ENCODE data around the gene CREB5. TPM values are rescaled to one million over a fixed set of nuclear protein-coding genes. Genes with fewer than 3 reads are reported as not detected.

Gene CREB5
- total and polyA plus RNA-seq, 2 of the 8 experiments (the other 6 are each of a cell fraction or from before 2014, with no cell fraction given) = 2.4 to 2.7 TPM

- Histone ChIP-seq H3K79me1 (ENCODE audit: low read depth, low read length) (no peaks in the 10 kb centered on the region), H2BK5ac (ENCODE audit: low read depth, low read length) (no peak overlapping the region), H2AFZ (ENCODE audit: low read length) (no peak overlapping the region), H3K4ac (replicated peaks; ENCODE audit: insufficient read length, low read depth, low read length) (no peak overlapping the region), H3K36me3 (ENCODE audit: control insufficient read depth in 2 of 4, insufficient read depth in 4 of 4, low read length in 3 of 4) (no peaks in the 10 kb centered on the region), H4K5ac (ENCODE audit: insufficient read length, low read depth, low read length) (no peak overlapping the region), H3K14ac (ENCODE audit: insufficient read length) (no peak overlapping the region), H4K20me1 (replicated peaks in 1 of 2; ENCODE audit: control insufficient read depth in 1 of 2, insufficient read depth in 2 of 2, low read length in 2 of 2) (no peaks in the 10 kb centered on the region), H2BK15ac (ENCODE audit: low read length) (no peak overlapping the region), H2BK12ac (ENCODE audit: low read depth, low read length) (no peak overlapping the region), H2BK120ac (replicated peaks; ENCODE audit: low read depth, low read length) (no peak overlapping the region), H3K4me3 (ENCODE audit: extremely low read depth in 1 of 4, insufficient read depth in 2 of 4, low read depth in 3 of 4, low read length in 4 of 4) (no peak overlapping the region), H3K27me3 (replicated peaks in 1 of 4; ENCODE audit: control insufficient read depth in 3 of 4, extremely low read depth in 1 of 4, insufficient read depth in 3 of 4, low read length in 3 of 4) (no peaks in the 10 kb centered on the region), H2AK5ac (ENCODE audit: low read depth, low read length) (no peak overlapping the region), H4K91ac (replicated peaks; ENCODE audit: insufficient read length, low read length) (no peak overlapping the region), H3K4me2 (ENCODE audit: insufficient read depth in 1 of 2, low read depth in 2 of 2, low read length in 2 of 2) (no peak overlapping the region), H2BK20ac (ENCODE audit: low read length) (no peak overlapping the region), H3K9me3 (ENCODE audit: insufficient read depth in 2 of 2, low read depth in 1 of 2, low read length in 1 of 2) (no peaks in the 10 kb centered on the region), H3K4me1 (replicated peaks in 1 of 4; ENCODE audit: control insufficient read depth in 3 of 4, insufficient read depth in 4 of 4, low read length in 3 of 4) (no peaks in the 10 kb centered on the region), H3K79me2 (ENCODE audit: control insufficient read depth in 1 of 2, insufficient read depth in 2 of 2, low read length in 2 of 2) (no peaks in the 10 kb centered on the region), H3K23ac (ENCODE audit: insufficient read length) (no peak overlapping the region), H3K18ac (ENCODE audit: extremely low read depth, low read length) (no peak overlapping the region), H4K8ac (ENCODE audit: extremely low read depth, insufficient read depth, low read length) (no peak overlapping the region), H3K27ac (ENCODE audit: low read depth, low read length) (no peak overlapping the region), H3K56ac (replicated peaks; ENCODE audit: insufficient read length, low read depth, low read length) (no peak overlapping the region), H3K9ac (replicated peaks in 1 of 4; ENCODE audit: extremely low read depth in 1 of 4, low read depth in 3 of 4, low read length in 3 of 4) (no peak overlapping the region), H3K23me2 (ENCODE audit: low read depth, low read length) (no peaks in the 10 kb centered on the region; the same call in 1 of the 2 replicates)
- POLR2A ChIA-PET (ENCODE audit: partially characterized antibody) = no interaction called here
- DNase-seq (ENCODE audit: low read depth in 1 of 2, low spot score in 2 of 2) = no peak
- CTCF ChIA-PET (ENCODE audit: partially characterized antibody) = interaction anchor here (1.3 kb wide), 1 partner anchor 30 kb away, joined by 4 read pairs; no protein-coding TSS in a partner anchor
- no peak for FAIRE-seq
- WGBS, 2 experiments (ENCODE audit: extremely low coverage in 1 of 2, insufficient coverage in 1 of 2, insufficient read length in 1 of 2, insufficient replicate concordance in 2 of 2, low coverage in 1 of 2, low lambda C conversion rate in 2 of 2, missing lambda C conversion rate in 1 of 2) = 100% methylated on average over 1 of the region's 1 CpG; no CpG with 5 or more reads in 1 of the 2 experiments
- TF ChIP-seq TAF1 (IDR thresholded peaks at IDR 0.05; ENCODE audit: low read depth, low read length) (no peak), JUND (IDR thresholded peaks at IDR 0.05; ENCODE audit: low read length) (no peak), ASH2L (IDR thresholded peaks at IDR 0.05; ENCODE audit: low read length) (no peak), EP300 (IDR thresholded peaks at IDR 0.05; ENCODE audit: borderline replicate concordance in 1 of 2, low read depth in 2 of 2, low read length in 2 of 2) (no peak), SIX5 (IDR thresholded peaks at IDR 0.05; ENCODE audit: low read depth, low read length) (no peak), SP2 (IDR thresholded peaks at IDR 0.05; ENCODE audit: low read length) (no peak)
Measured at GRCh38 chr7:28565980-28566379, 153.7 kb downstream of the CREB5 start.
